ENCODE measurements around the gene CASK. TPM values are rescaled to one million over a fixed set of nuclear protein-coding genes. Genes with fewer than 3 reads are reported as not detected.

CASK gene
- total and polyA plus RNA-seq, 5 donors from 2014 or later = 8.4 to 168 (median 20.2) TPM

GRCh38 chrX:41863343-41864203 is 59.8 kb downstream of the CASK start:
- H3K9me3 ChIP-seq (ENCODE audit: control insufficient read depth in 2 of 2, low read length in 2 of 2) = no peaks in the 10 kb centered on the region
- peaks cover 21% of the 10 kb centered on the region for H3K4me1 ChIP-seq (ENCODE audit: control insufficient read depth, insufficient read depth, low read length, poor library complexity, severe bottlenecking)
- no peaks in the 10 kb centered on the region for H3K27me3 ChIP-seq (ENCODE audit: control insufficient read depth, insufficient read depth, low read length)
- Mint-ChIP-seq H3K36me3 (no peaks in the 10 kb centered on the region), H3K4me3 (peak overlapping the region in 3 of 4 donors; percentile 14 to 78 (median 58)), H3K4me1 (peaks cover 27 to 66% (median 52%) of the 10 kb centered on the region in 4 donors), H3K27ac (peak overlapping the region; percentile 38 to 51 (median 49)), H3K27me3 (no peaks in the 10 kb centered on the region), H3K9me3 (peaks cover 0 to 2% (median 0%) of the 10 kb centered on the region in 7 donors)
- H3K4me3 ChIP-seq (ENCODE audit: low read depth, low read length) = peak overlapping the region; percentile 53
- ATAC-seq (ENCODE audit: low read depth in 2 of 2) (peak; percentile 20 to 37), DNase-seq (peak in 1 of 3 donors; percentile 34)
- no peaks in the 10 kb centered on the region for H3K36me3 ChIP-seq (ENCODE audit: control insufficient read depth, insufficient read depth, low read length)
- peak overlapping the region; percentile 41 for H3K27ac ChIP-seq (ENCODE audit: insufficient read depth, low read length, poor library complexity, severe bottlenecking)

GRCh38 chrX:41862562-41863184 is 60.7 kb downstream of the CASK start:
- H3K9me3 Mint-ChIP-seq = peaks cover 0 to 2% (median 0%) of the 10 kb centered on the region in 7 donors
- peak overlapping the region in 1 of 3 donors; percentile 51 for H3K27ac Mint-ChIP-seq
- Histone ChIP-seq H3K27me3 (ENCODE audit: control insufficient read depth, insufficient read depth, low read length) (no peaks in the 10 kb centered on the region), H3K27ac (ENCODE audit: insufficient read depth, low read length, poor library complexity, severe bottlenecking) (peak overlapping the region; percentile 33), H3K4me1 (ENCODE audit: control insufficient read depth, insufficient read depth, low read length, poor library complexity, severe bottlenecking) (peaks cover 24% of the 10 kb centered on the region), H3K9me3 (ENCODE audit: control insufficient read depth in 2 of 2, low read length in 2 of 2) (no peaks in the 10 kb centered on the region), H3K4me3 (ENCODE audit: low read depth, low read length) (peak overlapping the region; percentile 53), H3K36me3 (ENCODE audit: control insufficient read depth, insufficient read depth, low read length) (no peaks in the 10 kb centered on the region)
- H3K27me3 Mint-ChIP-seq = no peaks in the 10 kb centered on the region
- peak overlapping the region; percentile 8 to 78 (median 40) for H3K4me3 Mint-ChIP-seq
- ATAC-seq (ENCODE audit: low read depth in 2 of 2) (no peak), DNase-seq (no peak)
- H3K36me3 Mint-ChIP-seq = no peaks in the 10 kb centered on the region
- peaks cover 24 to 66% (median 52%) of the 10 kb centered on the region in 4 donors for H3K4me1 Mint-ChIP-seq

GRCh38 chrX:41858161-41858775 is 65.1 kb downstream of the CASK start:
- H3K4me3 ChIP-seq (ENCODE audit: low read depth, low read length) = no peak overlapping the region
- Mint-ChIP-seq H3K4me3 (peak overlapping the region in 1 of 4 donors; percentile 17), H3K4me1 (peaks cover 19 to 68% (median 44%) of the 10 kb centered on the region in 4 donors), H3K27me3 (no peaks in the 10 kb centered on the region), H3K9me3 (no peaks in the 10 kb centered on the region), H3K27ac (peak overlapping the region in 1 of 3 donors; percentile 53), H3K36me3 (peaks cover 9% of the 10 kb centered on the region)
- no peak for DNase-seq
- no peaks in the 10 kb centered on the region for H3K36me3 ChIP-seq (ENCODE audit: control insufficient read depth, insufficient read depth, low read length)
- peaks cover 15% of the 10 kb centered on the region for H3K4me1 ChIP-seq (ENCODE audit: control insufficient read depth, insufficient read depth, low read length, poor library complexity, severe bottlenecking)
- no peak overlapping the region for H3K27ac ChIP-seq (ENCODE audit: insufficient read depth, low read length, poor library complexity, severe bottlenecking)
- H3K9me3 ChIP-seq (ENCODE audit: control insufficient read depth in 2 of 2, low read length in 2 of 2) = no peaks in the 10 kb centered on the region
- ATAC-seq (ENCODE audit: low read depth in 2 of 2) = no peak
- H3K27me3 ChIP-seq (ENCODE audit: control insufficient read depth, insufficient read depth, low read length) = no peaks in the 10 kb centered on the region

GRCh38 chrX:41857670-41858069 is 65.7 kb downstream of the CASK start:
- no peaks in the 10 kb centered on the region for H3K27me3 Mint-ChIP-seq
- peaks cover 15 to 65% (median 39%) of the 10 kb centered on the region in 4 donors for H3K4me1 Mint-ChIP-seq

GRCh38 chrX:41846714-41847113 is 76.6 kb downstream of the CASK start:
- no peak for ATAC-seq (ENCODE audit: low read depth in 2 of 2)

More at GRCh38 chrX:41857670-41858069, 65.7 kb downstream of the CASK start:
- Mint-ChIP-seq H3K27ac (peak overlapping the region in 1 of 3 donors; percentile 53), H3K4me3 (peak overlapping the region in 1 of 4 donors; percentile 17), H3K36me3 (peaks cover 13% of the 10 kb centered on the region), H3K9me3 (no peaks in the 10 kb centered on the region)
- Histone ChIP-seq H3K4me1 (ENCODE audit: control insufficient read depth, insufficient read depth, low read length, poor library complexity, severe bottlenecking) (peaks cover 15% of the 10 kb centered on the region), H3K36me3 (ENCODE audit: control insufficient read depth, insufficient read depth, low read length) (peaks cover 5% of the 10 kb centered on the region), H3K27me3 (ENCODE audit: control insufficient read depth, insufficient read depth, low read length) (no peaks in the 10 kb centered on the region), H3K27ac (ENCODE audit: insufficient read depth, low read length, poor library complexity, severe bottlenecking) (no peak overlapping the region), H3K9me3 (ENCODE audit: control insufficient read depth in 2 of 2, low read length in 2 of 2) (no peaks in the 10 kb centered on the region), H3K4me3 (ENCODE audit: low read depth, low read length) (no peak overlapping the region)
- DNase-seq (no peak), ATAC-seq (ENCODE audit: low read depth in 2 of 2) (no peak)

GRCh38 chrX:41837270-41837944 is 85.9 kb downstream of the CASK start:
- Histone ChIP-seq H3K27ac (ENCODE audit: insufficient read depth, low read length, poor library complexity, severe bottlenecking) (peak overlapping the region; percentile 23), H3K4me1 (ENCODE audit: control insufficient read depth, insufficient read depth, low read length, poor library complexity, severe bottlenecking) (no peaks in the 10 kb centered on the region), H3K36me3 (ENCODE audit: control insufficient read depth, insufficient read depth, low read length) (peaks cover 21% of the 10 kb centered on the region), H3K9me3 (ENCODE audit: control insufficient read depth in 2 of 2, low read length in 2 of 2) (peaks cover 2 to 13% of the 10 kb centered on the region in 2 experiments), H3K4me3 (ENCODE audit: low read depth, low read length) (peak overlapping the region; percentile 26), H3K27me3 (ENCODE audit: control insufficient read depth, insufficient read depth, low read length) (no peaks in the 10 kb centered on the region)
- peak overlapping the region; percentile 15 to 55 (median 46) for H3K4me3 Mint-ChIP-seq
- peaks cover 9 to 46% (median 31%) of the 10 kb centered on the region in 4 donors for H3K4me1 Mint-ChIP-seq
- H3K9me3 Mint-ChIP-seq = peaks cover 0 to 4% (median 2%) of the 10 kb centered on the region in 7 donors
- H3K27ac Mint-ChIP-seq = peak overlapping the region in 2 of 3 donors; percentile 22 to 39
- no peak for DNase-seq
- ATAC-seq (ENCODE audit: low read depth in 2 of 2) = no peak
- peaks cover 12% of the 10 kb centered on the region for H3K36me3 Mint-ChIP-seq
- no peaks in the 10 kb centered on the region for H3K27me3 Mint-ChIP-seq

More at GRCh38 chrX:41846714-41847113, 76.6 kb downstream of the CASK start:
- no peak overlapping the region for H3K27ac ChIP-seq (ENCODE audit: insufficient read depth, low read length, poor library complexity, severe bottlenecking)
- no peak overlapping the region for H3K27ac Mint-ChIP-seq
- no peak overlapping the region for H3K4me3 ChIP-seq (ENCODE audit: low read depth, low read length)
- peaks cover 0 to 15% (median 0%) of the 10 kb centered on the region in 4 donors for H3K4me1 Mint-ChIP-seq
- peaks cover 0 to 49% (median 24%) of the 10 kb centered on the region in 7 donors for H3K9me3 Mint-ChIP-seq
- H3K4me1 ChIP-seq (ENCODE audit: control insufficient read depth, insufficient read depth, low read length, poor library complexity, severe bottlenecking) = no peaks in the 10 kb centered on the region
- H3K27me3 Mint-ChIP-seq = no peaks in the 10 kb centered on the region
- peaks cover 55% of the 10 kb centered on the region for H3K36me3 Mint-ChIP-seq
- no peak overlapping the region for H3K4me3 Mint-ChIP-seq
- H3K27me3 ChIP-seq (ENCODE audit: control insufficient read depth, insufficient read depth, low read length) = no peaks in the 10 kb centered on the region
- peaks cover 61 to 63% of the 10 kb centered on the region in 2 experiments for H3K9me3 ChIP-seq (ENCODE audit: control insufficient read depth in 2 of 2, low read length in 2 of 2)
- H3K36me3 ChIP-seq (ENCODE audit: control insufficient read depth, insufficient read depth, low read length) = peaks cover 86% of the 10 kb centered on the region
- no peak for DNase-seq

GRCh38 chrX:41828826-41829225 is 94.5 kb downstream of the CASK start:
- Histone ChIP-seq H3K27ac (ENCODE audit: insufficient read depth, low read length, poor library complexity, severe bottlenecking) (no peak overlapping the region), H3K4me3 (ENCODE audit: low read depth, low read length) (peak overlapping the region; percentile 13), H3K4me1 (ENCODE audit: control insufficient read depth, insufficient read depth, low read length, poor library complexity, severe bottlenecking) (no peaks in the 10 kb centered on the region), H3K27me3 (ENCODE audit: control insufficient read depth, insufficient read depth, low read length) (no peaks in the 10 kb centered on the region), H3K36me3 (ENCODE audit: control insufficient read depth, insufficient read depth, low read length) (peaks cover 8% of the 10 kb centered on the region), H3K9me3 (ENCODE audit: control insufficient read depth in 2 of 2, low read length in 2 of 2) (no peaks in the 10 kb centered on the region)
- Mint-ChIP-seq H3K36me3 (peaks cover 13% of the 10 kb centered on the region), H3K9me3 (no peaks in the 10 kb centered on the region), H3K27ac (peak overlapping the region in 2 of 3 donors; percentile 9 to 78), H3K4me3 (peak overlapping the region in 1 of 4 donors; percentile 76), H3K4me1 (peaks cover 12 to 41% (median 30%) of the 10 kb centered on the region in 4 donors), H3K27me3 (no peaks in the 10 kb centered on the region)
- DNase-seq (no peak), ATAC-seq (ENCODE audit: low read depth in 2 of 2) (no peak)

Measured in CD4-positive, CD25-positive, alpha-beta regulatory T cell (primary cell).